Endodermal cell (in vitro differentiated cells): ENCODE results near the gene FADS1. TPM values are rescaled to one million over a fixed set of nuclear protein-coding genes. Genes with fewer than 3 reads are reported as not detected.

ENCODE experiments used
- DNase-seq: peaks from one replicate; pipeline ENCODE4 v3.0.0-alpha.2; 2017
- H3K27ac ChIP-seq: 2 replicates; pipeline ENCODE4 v1.5.1; 2013; ENCODE audit warnings: mild to moderate bottlenecking, low read depth, low read length, moderate library complexity
- H3K27me3 ChIP-seq: 2 replicates; pipeline ENCODE4 v1.6.1; 2013; ENCODE audit warnings: mild to moderate bottlenecking, low read length, moderate library complexity; ENCODE audit not compliant: insufficient read depth, control insufficient read depth, poor library complexity, severe bottlenecking
- H3K36me3 ChIP-seq: 2 replicates; pipeline ENCODE4 v1.7.0; 2013; ENCODE audit warnings: mild to moderate bottlenecking, low read length, moderate library complexity; ENCODE audit not compliant: control insufficient read depth, insufficient read depth
- H3K4me1 ChIP-seq: one replicate; pipeline ENCODE4 v1.7.0; 2013; ENCODE audit warnings: low read length; ENCODE audit not compliant: control insufficient read depth, insufficient read depth
- H3K4me3 ChIP-seq: 2 replicates; pipeline ENCODE4 v1.5.1; 2013; ENCODE audit warnings: mild to moderate bottlenecking, low read length, moderate library complexity
- H3K9ac ChIP-seq: 2 replicates; pipeline ENCODE4 v1.6.1; 2013; ENCODE audit warnings: mild to moderate bottlenecking, low read length, moderate library complexity; ENCODE audit not compliant: poor library complexity, severe bottlenecking; ENCODE audit errors: extremely low read depth
- H3K9me3 ChIP-seq: 2 replicates; pipeline ENCODE4 v1.6.1; 2013; ENCODE audit warnings: mild to moderate bottlenecking, low read length, moderate library complexity; ENCODE audit not compliant: control insufficient read depth
- H3K27ac Mint-ChIP-seq: 2 replicates; pipeline ENCODE4 v1.8.0; 2020; ENCODE audit warnings: mixed read lengths
- H3K27me3 Mint-ChIP-seq: 2 replicates; pipeline ENCODE4 v1.8.0; 2021; ENCODE audit warnings: mild to moderate bottlenecking, mixed read lengths; ENCODE audit not compliant: insufficient read depth
- H3K36me3 Mint-ChIP-seq: 2 replicates; pipeline ENCODE4 v1.8.0; 2020; ENCODE audit warnings: low read depth, mixed read lengths
- H3K4me1 Mint-ChIP-seq: 2 replicates; pipeline ENCODE4 v1.8.0; 2020; ENCODE audit warnings: mixed read lengths
- H3K4me3 Mint-ChIP-seq: 2 replicates; pipeline ENCODE4 v1.8.0; 2020; ENCODE audit warnings: mild to moderate bottlenecking, moderate library complexity, mixed read lengths
- H3K9me3 Mint-ChIP-seq: 2 replicates; pipeline ENCODE4 v1.8.0; 2020; ENCODE audit warnings: mild to moderate bottlenecking, mixed read lengths
- CTCF ChIP-seq: fragments of 200-600 bp; sonication (generic); conservative IDR thresholded peaks from 2 replicates; pipeline ENCODE4 v1.5.0; 2021; ENCODE audit warnings: antibody characterized with exemption, mild to moderate bottlenecking
- WGBS, 2 experiments: methylation state at CpG; one replicate each; pipeline versions ENCODE4 v1.1.5 to v1.1.7; 2013; ENCODE audit warnings: missing lambda C conversion rate in 2 of 2, mixed read lengths in 1 of 2; ENCODE audit not compliant: insufficient coverage in 1 of 2, insufficient read length in 1 of 2; 5-methylcytosine and 5-hydroxymethylcytosine counted together
- total RNA-seq, 2 donors: library from RNA; stranded (reverse); fragmentation: NEBNext Ultra II Directional in 1 of 2; extraction: Animal tissue kit (Norgen Biotek cat#: 25700) in 1 of 2; gene quantifications; 2 replicates in 1 of 2; 3 replicates in 1 of 2; pipeline ENCODE4 v1.2.1, GENCODE V29; 2021

The FADS1 gene
- total RNA-seq, 2 donors from 2014 or later, result 127 to 138 TPM

- Histone ChIP-seq H3K4me3 (no peak overlapping the region), H3K27me3 (no peaks in the 10 kb centered on the region), H3K9me3 (no peaks in the 10 kb centered on the region), H3K36me3 (no peaks in the 10 kb centered on the region), H3K27ac (no peak overlapping the region), H3K4me1 (peaks cover 2% of the 10 kb centered on the region), H3K9ac (no peak overlapping the region)
- H3K27ac Mint-ChIP-seq, result peak overlapping the region; percentile 26
- no peak for DNase-seq
- no peaks in the 10 kb centered on the region for H3K36me3 Mint-ChIP-seq
- no peaks in the 10 kb centered on the region for H3K9me3 Mint-ChIP-seq
- WGBS, 2 experiments, result 93 to 95% methylated on average over 9 to 13 of the region's 13 CpGs
- no peak overlapping the region for H3K4me3 Mint-ChIP-seq
- TF ChIP-seq CTCF, result no peak
- no peaks in the 10 kb centered on the region for H3K27me3 Mint-ChIP-seq
- peaks cover 14% of the 10 kb centered on the region for H3K4me1 Mint-ChIP-seq
Measured at GRCh38 chr11:61766353-61766841, 50.4 kb downstream of the FADS1 start.

- no peaks in the 10 kb centered on the region for H3K27me3 ChIP-seq
- Mint-ChIP-seq H3K9me3 (no peaks in the 10 kb centered on the region), H3K36me3 (no peaks in the 10 kb centered on the region), H3K4me3 (no peak overlapping the region), H3K4me1 (peaks cover 14% of the 10 kb centered on the region), H3K27me3 (no peaks in the 10 kb centered on the region), H3K27ac (no peak overlapping the region)
- no peak overlapping the region for H3K4me3 ChIP-seq
- H3K9ac ChIP-seq, result no peak overlapping the region
- no peak for TF ChIP-seq CTCF
- peaks cover 2% of the 10 kb centered on the region for H3K4me1 ChIP-seq
- H3K9me3 ChIP-seq, result no peaks in the 10 kb centered on the region
- H3K36me3 ChIP-seq, result no peaks in the 10 kb centered on the region
- no peak overlapping the region for H3K27ac ChIP-seq
- 82 to 91% methylated on average over 9 to 26 of the region's 26 CpGs for WGBS, 2 experiments
- no peak for DNase-seq
Measured at GRCh38 chr11:61765550-61766253, 51.1 kb downstream of the FADS1 start.

- H3K27me3 Mint-ChIP-seq, result no peaks in the 10 kb centered on the region
- no peaks in the 10 kb centered on the region for H3K27me3 ChIP-seq
- peak; percentile 72 for DNase-seq
- H3K4me3 ChIP-seq, result no peak overlapping the region
- H3K36me3 Mint-ChIP-seq, result no peaks in the 10 kb centered on the region
- no peaks in the 10 kb centered on the region for H3K36me3 ChIP-seq
- WGBS, 2 experiments, result 84 to 85% methylated on average over 12 to 22 of the region's 22 CpGs
- H3K27ac ChIP-seq, result no peak overlapping the region
- no peaks in the 10 kb centered on the region for H3K9me3 ChIP-seq
- H3K4me1 Mint-ChIP-seq, result peaks cover 14% of the 10 kb centered on the region
- no peaks in the 10 kb centered on the region for H3K9me3 Mint-ChIP-seq
- H3K9ac ChIP-seq, result no peak overlapping the region
- peak; percentile 42 for TF ChIP-seq CTCF
- H3K27ac Mint-ChIP-seq, result no peak overlapping the region
- H3K4me3 Mint-ChIP-seq, result no peak overlapping the region
- H3K4me1 ChIP-seq, result peaks cover 2% of the 10 kb centered on the region
Measured at GRCh38 chr11:61764606-61765260, 52.1 kb downstream of the FADS1 start.
